Measurements from ENCODE around the gene CCNY.
"Not testable (repeated sequence)": the region's sequence is repeated elsewhere in the genome, so short reads cannot be mapped to it uniquely, and the experiment has no call there.

CCNY gene

DNA sequence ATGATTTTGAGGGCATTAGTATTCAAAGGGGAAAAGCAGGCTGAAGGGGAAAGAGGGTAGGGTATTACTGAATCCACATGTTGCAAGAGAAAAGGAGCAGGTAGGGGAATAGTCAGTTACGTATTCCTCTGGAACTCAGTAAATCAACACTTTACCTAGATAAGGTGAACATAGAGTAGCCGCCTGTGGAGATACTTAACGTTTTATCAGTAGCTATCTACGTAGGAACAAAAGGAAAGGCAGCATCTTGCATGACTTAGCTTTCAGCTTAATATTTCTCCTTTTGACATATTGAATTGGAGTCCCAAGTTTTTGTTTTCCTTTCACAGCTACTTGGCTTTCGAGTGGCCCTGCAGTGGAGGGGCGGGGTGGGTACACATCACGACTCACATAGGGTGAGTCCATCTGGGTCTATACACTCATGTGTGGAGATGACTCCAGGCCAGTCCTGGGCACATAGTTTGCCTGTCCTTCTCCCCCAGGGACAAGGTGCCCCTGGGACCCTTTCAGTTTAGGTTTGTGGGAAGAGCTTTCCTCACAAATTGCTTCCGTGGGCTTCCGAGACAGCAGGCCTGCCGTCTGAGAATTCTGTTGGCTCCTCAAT is 48.1 kb downstream of the CCNY start:
- no peak for DNase-seq (ENCODE audit: low read depth)

DNA sequence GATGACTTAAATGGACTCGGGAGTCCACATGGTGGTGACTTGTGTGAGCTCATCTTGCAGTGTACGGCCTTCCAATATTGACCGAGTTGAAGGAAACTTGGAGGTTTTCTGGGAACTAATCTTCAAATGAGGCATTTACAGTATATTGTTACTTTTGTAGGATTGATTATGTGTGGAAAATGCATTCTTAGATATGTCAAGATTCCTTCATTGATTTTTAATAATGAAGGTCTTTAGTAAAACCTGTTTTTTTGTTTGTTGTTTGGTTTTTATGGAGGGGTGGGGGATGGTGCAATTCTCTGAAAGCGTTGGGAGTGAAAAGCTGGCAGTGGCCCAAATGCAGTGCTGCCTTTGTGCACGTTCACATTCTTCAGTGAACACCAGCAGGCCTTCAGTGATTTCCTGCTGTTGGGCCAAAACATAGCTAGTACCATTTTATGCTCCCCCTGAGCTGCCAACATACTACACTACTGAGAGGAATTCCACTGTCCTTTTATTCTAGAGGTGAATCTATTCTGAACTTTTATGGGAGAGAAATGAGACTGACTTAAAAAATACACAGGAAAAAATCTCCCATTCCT is 50.4 kb downstream of the CCNY start:
- DNase-seq (ENCODE audit: low read depth) = no peak

DNA sequence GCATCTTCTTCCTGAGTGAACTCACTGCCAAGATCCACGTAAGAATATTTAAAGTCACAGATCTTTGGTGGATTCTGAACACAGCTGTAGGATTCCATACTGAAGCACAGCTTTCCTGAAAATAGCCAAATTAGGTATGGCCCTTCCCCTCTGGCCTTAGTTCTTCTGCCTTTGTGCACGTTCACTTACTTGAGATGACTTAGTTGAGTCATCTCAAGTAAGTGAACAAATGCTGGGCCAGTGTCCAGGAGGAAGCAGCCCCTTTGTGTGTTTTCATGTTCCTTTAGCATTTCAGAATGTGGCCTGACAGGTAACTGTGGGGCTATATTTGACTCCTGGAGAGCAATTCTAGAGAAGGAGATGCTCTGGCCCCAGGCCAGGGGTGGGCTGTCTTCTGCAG is 51.5 kb downstream of the CCNY start:
- DNase-seq (ENCODE audit: low read depth) = no peak

DNA sequence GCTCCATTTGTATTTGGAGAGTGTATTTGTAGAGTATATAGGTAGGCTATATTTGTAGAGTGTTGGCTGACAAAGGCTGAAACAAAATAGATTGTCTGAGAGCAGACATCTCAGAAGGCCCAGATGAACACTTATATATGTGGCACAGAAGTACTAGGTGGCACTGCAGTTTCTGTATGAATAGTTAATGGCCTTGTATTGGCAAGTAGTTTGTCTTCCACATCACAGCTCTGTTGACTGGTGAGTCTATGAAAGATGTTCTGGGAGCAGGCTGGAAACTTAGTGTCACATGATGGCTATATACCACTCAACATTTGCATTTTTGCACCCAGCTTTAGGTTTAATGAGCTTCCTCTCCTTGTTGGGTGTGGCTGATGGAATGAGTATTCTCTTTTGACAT is 51.9 kb downstream of the CCNY start:
- no peak for DNase-seq (ENCODE audit: low read depth)

DNA sequence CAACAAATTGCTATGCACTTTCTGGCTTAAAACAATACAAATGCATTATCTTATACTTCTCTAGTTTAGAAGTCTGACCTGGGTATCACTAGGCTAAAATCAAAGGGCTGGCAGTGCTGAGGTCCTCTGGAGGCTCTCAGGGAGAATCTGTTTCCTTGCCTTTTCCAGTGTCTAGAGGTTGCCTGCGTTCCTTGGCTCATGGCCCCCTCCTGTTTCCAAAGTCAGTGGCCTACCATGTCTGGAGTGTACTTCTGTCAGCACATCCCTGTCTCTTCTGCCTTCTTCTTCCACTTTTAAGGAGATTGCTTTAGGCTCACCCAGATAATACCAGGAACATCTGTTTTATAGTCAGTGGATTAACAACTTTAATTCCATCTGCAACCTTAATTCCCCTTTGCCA is 52.4 kb downstream of the CCNY start:
- no peak for DNase-seq (ENCODE audit: low read depth)

DNA sequence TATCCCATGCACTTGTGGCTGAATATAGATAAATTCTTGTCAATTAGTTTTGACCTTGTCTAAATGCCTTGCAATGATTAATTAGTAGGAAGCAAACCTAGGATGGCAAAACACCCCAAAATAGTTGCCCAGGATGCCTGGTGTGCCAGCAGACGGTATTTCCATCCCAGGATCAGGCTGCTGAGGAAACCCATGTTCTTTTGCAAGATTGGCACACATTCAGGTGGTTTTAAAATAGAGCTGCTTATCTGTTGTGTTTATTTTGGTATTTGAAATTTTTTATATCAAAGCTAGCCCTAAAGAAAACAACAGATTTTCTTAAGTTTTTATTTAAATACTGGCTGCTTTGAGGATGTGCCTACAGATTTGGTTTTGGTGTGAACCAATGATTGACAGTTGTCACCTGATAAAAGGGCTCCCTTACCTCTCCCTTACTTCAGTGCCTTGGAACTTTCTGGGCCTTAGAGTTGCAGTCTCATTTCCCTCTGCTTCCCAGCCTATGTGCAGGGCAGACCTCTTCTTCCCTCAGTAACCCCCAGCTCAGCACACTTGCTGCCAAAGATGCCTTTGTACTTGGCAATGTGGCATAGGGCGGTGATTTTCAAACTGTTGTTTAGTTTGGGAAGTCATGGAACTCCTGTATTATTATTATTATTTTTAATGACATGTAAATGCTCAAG is 54.0 kb downstream of the CCNY start:
- DNase-seq (ENCODE audit: low read depth) = no peak

DNA sequence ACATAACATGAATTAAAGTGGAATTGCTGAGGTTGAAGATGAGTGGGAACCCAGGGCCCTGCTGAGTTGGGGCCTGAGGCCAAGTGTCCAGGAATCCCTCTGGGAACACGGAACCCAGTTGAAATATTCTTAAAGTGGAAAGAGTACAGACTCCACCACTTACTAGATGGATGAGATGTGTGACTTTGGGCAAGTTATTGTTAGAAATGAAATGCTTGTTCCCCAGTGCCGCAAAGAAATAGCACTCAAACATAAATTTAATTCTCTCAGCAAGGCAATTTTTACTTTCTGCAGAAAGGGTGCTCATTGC is 54.5 kb downstream of the CCNY start:
- no peak for DNase-seq (ENCODE audit: low read depth)

DNA sequence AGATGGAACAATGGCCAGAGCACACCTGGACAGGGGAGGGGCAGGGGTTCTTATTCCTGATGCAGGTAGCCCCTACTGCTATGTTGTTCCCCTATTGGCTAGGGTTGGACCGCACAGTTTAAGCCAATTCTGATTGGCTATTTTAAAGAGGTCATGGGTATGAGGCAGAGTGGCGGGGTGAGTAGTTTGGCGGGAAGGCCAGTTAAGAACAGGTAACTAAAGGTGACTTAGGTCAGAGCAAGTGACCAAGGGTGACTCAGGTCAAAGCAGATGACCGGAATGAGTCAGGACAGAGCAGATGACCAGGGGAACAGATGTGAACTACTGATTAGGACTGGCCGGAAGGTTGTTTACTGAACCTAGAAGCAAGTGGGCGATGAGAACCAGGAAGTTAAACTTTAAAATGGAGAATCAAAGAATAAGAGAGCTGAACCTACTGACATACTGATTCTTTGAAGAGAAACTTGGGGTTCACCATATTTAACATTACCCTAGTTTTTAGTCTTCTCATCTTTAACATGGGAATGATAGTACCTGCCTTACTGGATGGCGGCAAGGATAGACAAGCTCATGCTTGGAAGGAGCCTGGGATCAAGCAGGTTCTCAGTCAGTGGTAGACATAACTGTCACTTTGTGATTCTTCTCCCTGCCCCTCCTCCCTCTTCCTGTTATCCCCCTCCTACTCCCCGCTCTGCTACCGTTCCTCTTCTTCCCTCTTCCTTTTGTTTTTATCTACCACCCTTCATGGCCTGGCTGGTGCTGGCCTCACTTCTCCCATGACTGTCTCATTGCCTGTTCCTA is 55.0 kb downstream of the CCNY start:
- no peak for DNase-seq (ENCODE audit: low read depth)

DNA sequence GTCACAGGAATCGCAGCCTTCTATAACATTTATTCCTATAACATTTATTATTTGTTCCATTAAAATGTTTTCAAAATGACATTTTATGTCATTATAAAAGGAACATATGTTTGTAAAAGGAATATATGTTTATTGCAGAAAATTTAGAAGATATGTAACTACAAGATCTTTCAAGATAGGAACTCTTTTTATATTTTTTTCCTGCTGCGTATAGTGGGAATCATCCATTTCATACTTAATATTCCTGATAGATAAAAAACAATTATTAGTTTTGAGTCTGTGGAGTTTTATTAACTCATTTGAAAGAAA is 55.6 kb downstream of the CCNY start:
- DNase-seq (ENCODE audit: low read depth) = no peak

DNA sequence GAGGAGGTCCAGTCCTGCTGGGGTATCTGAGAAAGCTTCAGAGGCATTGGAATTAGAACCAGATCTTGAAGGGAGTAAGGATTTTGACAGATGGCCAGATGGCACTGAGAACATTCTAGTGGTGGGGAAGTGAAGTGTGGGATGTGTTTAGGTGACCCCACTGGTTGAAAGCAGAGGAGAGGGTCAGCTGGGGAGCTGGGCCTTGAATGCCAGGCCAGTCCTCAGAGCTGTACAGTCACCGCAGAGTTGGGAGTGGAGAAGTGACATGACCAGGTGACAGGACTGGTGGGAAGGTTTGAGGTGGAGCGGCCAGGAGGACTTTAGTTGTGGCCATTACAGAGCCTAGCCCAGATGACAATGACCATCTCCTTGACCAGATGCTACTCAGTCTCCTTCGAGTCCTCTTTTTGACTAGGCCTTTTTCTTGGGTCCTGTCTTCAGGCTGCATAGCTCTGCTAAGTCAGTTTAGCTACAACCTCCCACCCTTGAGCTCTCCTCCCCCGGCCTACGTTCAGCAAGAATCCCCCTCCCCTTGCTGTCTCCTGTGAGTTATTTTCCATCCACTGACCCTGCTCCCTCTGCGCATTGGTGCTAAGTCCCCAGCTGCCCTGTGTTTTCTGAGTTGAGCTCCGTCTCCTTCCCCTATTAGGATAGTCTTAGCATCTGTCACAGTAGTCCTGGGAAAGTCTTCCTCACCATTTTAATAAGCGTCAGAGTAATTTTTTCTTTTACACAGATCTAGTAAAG is 56.3 kb downstream of the CCNY start:
- DNase-seq (ENCODE audit: low read depth) = no peak

DNA sequence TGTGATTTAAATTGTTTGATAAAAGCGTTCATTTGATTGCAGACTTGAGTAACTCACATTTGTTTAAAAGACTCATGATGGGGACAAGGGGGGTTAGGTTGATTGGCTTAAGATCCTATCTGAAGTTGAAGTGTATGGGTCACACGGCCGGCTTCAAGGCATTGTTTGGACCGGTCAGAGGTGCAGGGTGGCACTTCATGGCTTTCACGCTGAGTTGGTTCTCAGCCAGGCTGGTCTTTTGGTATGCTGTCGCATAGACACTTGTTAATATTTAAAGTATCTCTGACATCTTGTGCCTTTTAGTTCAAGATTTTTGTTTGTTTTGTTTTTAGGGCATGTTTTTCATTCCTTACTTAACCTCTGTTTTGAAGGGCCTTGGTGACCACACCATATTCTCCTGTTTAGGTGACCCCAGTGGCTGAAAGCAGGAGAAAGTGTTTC is 58.1 kb downstream of the CCNY start:
- DNase-seq (ENCODE audit: low read depth) = no peak

DNA sequence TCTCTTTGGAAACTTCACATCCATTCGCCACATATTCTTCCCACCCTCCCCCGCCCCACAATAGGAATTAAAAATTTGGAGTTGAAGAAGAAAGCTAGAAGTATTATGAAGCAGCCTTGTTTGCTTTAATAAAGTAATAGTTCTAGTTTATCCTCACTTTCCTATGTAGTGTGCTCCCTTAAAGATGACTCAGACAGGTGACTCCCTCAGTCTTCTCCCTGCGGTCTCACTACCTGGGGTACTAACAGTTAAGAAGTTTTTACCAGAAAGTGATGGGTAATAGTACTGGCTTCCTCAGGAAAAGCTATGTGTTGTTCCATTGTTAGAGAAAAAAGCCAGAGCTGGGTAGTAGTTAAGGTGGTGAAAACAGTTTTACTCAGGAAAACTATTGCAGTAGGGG is 58.6 kb downstream of the CCNY start:
- no peak for DNase-seq (ENCODE audit: low read depth)

DNA sequence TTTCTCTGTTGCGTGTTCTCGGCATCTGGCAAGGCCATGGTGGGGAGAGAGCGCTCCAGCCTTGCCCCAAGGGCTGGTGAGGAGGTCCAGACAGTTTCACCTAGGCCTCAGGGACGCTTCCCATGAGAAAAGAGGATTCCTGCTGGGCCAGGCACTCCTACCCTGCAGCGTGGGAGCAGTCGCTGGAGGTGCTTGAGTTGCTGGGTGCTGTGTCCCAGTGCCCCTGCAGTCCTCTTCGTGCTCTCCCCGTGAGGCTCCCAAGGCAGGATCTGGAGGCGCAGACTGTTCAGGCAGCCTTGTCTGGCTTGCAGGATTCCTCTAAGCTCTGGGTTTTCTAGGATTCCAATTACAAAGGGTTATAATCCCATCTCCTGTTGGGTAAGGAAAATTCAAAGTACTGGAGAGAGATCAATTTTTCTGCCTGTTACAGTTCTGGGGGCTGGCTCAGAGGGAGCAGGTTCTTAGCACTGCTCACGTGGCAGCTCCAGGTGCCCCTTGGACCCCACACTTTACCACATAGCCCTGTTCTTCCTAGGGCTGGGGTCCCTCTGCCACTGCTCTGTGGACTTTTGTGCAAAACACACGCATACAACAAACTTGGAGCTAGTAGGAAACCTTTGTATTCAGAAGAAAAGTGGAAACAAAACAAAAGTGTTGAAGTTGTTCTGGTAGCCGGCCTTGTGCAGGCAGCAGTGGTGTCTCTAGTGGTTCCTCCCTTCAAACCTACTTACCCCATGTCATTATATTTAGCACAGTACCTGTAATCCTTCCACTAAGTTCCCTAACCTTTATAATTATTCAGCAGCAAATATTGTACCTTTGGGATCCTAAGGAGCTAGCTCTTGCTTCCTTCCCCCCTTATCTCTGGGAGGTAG is 60.5 kb downstream of the CCNY start:
- no peak for DNase-seq (ENCODE audit: low read depth)

DNA sequence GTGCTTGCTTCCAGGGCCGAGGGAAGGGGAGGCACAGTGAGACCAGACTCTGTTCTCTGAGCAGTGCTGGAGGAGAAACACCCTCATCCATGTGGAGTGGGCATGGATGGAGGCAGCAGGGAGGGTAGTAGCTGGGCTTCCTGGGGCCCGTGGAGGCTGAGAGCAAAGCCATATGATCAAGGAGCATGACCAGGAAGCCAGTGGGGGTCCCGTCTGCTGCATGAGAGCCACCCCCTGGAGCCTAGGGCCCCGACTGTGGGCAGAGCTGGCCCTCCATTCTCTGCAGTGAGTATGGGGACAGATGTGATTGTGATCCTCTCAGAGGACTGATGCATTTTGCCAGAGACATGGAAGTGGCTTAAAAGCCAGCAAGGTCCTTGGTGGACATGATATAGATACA is 61.6 kb downstream of the CCNY start:
- DNase-seq (ENCODE audit: low read depth) = no peak

DNA sequence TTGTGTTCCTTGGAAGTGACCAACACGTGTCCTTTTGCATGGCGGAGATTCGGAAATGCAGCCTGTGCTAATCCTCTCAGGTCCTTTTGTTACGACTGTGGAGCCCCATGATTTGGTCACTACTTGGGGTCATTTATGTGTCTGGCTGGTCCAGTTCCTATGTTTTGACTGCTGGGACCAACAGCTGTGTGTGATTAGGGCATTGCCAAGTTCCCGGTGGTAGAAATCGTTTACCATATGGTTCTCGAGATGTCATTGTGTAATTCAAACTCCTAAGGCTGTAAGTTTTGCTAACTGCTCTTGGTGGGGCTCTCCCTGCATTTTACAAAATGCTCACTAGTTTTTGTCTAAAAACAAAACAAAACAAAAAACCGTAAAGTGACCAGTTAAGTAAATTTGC is 62.0 kb downstream of the CCNY start:
- DNase-seq (ENCODE audit: low read depth) = no peak

DNA sequence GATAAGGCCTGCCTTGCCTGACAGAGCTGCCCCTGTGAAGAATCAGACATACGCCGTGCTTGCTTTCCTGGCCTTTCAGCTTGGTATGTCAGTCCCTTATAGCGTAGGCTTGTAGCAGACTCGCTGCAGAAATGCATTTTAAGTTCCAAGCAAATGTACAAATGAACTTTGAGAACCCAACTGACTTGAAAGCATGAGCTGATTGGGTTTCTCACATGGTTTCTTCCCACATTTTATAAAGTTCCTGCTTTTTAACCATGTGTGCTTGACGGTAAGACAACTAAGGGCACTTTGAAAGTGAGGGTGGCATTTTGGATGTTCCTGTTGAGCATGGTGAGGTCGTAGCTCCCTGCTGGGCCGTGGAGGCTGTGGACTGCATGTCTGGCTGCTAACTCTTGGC is 62.6 kb downstream of the CCNY start:
- DNase-seq (ENCODE audit: low read depth) = no peak

DNA sequence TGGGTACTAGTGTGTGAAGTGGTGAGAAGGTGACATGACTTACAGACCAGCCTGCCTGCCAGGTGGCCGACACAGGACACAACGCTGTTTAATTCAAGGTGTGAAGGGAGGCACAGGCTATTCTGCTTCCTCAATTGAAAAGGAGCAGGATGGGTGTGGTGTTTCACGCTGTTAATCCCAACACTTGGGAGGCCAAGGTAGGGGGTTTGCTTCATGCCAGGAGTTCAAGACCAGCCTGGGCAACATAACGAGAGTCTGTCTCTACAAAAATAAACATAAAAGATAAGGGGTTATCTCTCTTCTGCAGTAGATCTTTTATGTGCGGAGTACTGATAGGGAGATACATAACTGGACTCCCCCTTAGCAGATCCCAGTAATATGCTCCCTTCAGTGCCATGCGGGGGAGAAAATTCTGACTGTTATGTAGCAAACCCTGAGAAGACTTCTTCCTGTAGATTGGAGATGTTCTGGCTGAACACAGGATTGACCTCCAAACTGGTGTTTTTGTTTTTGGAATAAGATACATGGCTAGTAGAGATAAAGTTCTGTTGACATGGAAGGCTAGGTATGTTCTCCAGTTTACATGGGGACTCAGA is 63.2 kb downstream of the CCNY start:
- DNase-seq (ENCODE audit: low read depth) = no peak

DNA sequence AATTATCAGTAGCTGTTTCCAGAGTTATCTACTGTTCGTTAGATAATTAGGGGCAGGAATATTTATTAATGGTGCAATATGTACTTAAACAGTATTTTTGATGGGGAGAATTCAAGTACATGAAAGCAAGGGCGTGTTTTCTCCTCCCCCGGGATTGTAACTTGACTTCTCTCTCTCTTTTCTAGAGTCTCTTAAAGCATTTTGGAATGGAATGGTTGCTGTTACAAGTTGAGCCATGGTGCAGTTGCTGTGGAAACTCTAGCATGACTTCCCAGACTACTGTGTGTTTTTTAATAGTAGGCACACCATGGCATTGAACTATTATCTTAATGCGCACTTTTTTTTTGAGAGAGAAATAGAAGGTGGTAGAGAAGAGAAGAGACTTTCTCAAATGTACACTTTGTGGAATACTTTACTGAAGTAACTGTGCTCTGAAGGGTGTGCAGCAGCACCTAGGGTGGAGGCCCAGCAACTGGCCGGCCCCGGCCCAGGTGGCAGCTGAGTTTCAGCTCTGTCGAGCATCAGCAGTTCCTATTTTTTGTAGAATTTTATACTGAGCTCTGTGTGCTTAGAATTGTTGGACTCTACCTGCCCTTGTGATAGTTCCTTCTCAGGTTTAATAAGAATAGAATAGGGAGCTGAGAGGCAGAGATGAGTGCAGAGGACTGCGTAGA is 64.4 kb downstream of the CCNY start:
- DNase-seq (ENCODE audit: low read depth) = no peak

DNA sequence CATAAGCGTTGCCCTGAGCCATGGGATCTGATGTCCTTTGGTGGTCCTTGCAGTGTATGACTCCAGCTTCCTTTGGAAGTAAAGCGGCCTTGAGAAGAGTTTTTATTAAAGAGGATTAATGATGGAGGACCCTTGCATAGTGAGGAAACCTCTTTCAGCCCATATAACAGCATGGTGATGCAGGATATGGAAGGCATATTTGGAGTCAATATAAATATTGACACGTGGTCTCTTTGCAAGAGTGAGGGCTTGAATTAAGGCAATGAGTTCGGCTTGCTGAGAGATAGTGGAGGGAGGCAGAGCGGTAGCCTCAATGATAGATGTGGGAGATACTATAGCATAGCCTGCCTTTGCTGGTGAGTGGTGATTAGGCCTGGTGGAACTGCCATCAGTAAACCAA is 67.2 kb downstream of the CCNY start:
- not testable (repeated sequence) for DNase-seq (ENCODE audit: low read depth)

DNA sequence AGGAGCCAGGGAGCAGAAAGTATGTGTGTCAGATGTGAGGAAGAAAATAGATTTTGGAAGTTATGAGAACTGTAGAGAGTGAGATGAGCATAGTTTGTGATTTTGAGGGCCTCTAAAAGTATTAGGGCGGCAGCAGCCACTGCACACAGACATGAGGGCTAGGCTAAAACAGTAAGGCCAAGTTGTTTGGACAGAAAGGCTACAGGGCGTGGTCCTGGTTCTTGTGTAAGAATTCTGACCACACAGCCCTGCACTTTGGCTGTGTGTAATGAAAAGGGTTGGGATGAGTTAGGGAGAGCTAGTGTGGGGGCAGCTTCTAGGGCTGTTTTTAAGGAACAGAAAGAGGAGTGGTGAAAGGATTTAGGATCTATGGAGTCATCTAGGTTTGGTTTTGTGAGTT is 67.8 kb downstream of the CCNY start:
- not testable (repeated sequence) for DNase-seq (ENCODE audit: low read depth)

Data from HS-5 (cell line).